ENCODE results near the gene IL1RAPL2. TPM values are rescaled to one million over a fixed set of nuclear protein-coding genes. Genes with fewer than 3 reads are reported as not detected.

IL1RAPL2 gene
- polyA plus RNA-seq, 3 donors: not detected

- no peak overlapping the region for H2AFZ ChIP-seq (ENCODE audit: insufficient read depth, low read depth, low read length, poor library complexity, severe bottlenecking)
- no peak overlapping the region for H3K27ac ChIP-seq (ENCODE audit: low read depth in 1 of 2, low read length in 2 of 2)
- no peak overlapping the region for H3K4me3 ChIP-seq (replicated peaks in 1 of 3; ENCODE audit: low read depth in 2 of 3, low read length in 3 of 3)
- DNase-seq: no peak
- H3K4me2 ChIP-seq (replicated peaks; ENCODE audit: extremely low read depth, low read length, poor library complexity, severe bottlenecking): no peak overlapping the region
- H3K27me3 ChIP-seq (ENCODE audit: control insufficient read depth in 2 of 2, insufficient read depth in 2 of 2, low read length in 2 of 2): no peaks in the 10 kb centered on the region
- H3K36me3 ChIP-seq (replicated peaks in 1 of 2; ENCODE audit: control insufficient read depth in 1 of 2, insufficient read depth in 2 of 2, low read length in 2 of 2): no peaks in the 10 kb centered on the region
- Mint-ChIP-seq H3K4me3 (no peak overlapping the region), H3K36me3 (no peaks in the 10 kb centered on the region), H3K4me1 (no peaks in the 10 kb centered on the region), H3K27me3 (ENCODE audit: low read depth in 3 of 3) (peaks cover 0 to 5% (median 0%) of the 10 kb centered on the region in 3 donors), H3K9me3 (peaks cover 0 to 2% (median 2%) of the 10 kb centered on the region in 7 donors), H3K27ac (no peak overlapping the region)
- no peaks in the 10 kb centered on the region for H3K4me1 ChIP-seq (ENCODE audit: control insufficient read depth in 1 of 2, insufficient read depth in 2 of 2, low read length in 2 of 2)
- WGBS (ENCODE audit: insufficient coverage): no CpG with 5 or more reads among the region's 2 CpGs
- H3K79me2 ChIP-seq (ENCODE audit: insufficient read depth, low read length): no peaks in the 10 kb centered on the region
- H3K9ac ChIP-seq (ENCODE audit: insufficient read depth, low read length, poor library complexity, severe bottlenecking): no peak overlapping the region
- intact Hi-C loops (cut with micrococcal nuclease): no loop called here
- TF ChIP-seq CTCF (IDR thresholded peaks at IDR 0.05): no peak
- H4K20me1 ChIP-seq (ENCODE audit: insufficient read depth, low read length): no peaks in the 10 kb centered on the region
- no peaks in the 10 kb centered on the region for H3K9me3 ChIP-seq (replicated peaks in 1 of 2; ENCODE audit: control insufficient read depth in 1 of 2, insufficient read depth in 1 of 2, low read length in 2 of 2)
Measured at GRCh38 chrX:105738162-105738561, 1172.2 kb downstream of the IL1RAPL2 start.

GRCh38 chrX:105744291-105744690 is 1178.3 kb downstream of the IL1RAPL2 start:
- Histone ChIP-seq H4K20me1 (ENCODE audit: insufficient read depth, low read length) (no peaks in the 10 kb centered on the region), H3K4me1 (ENCODE audit: control insufficient read depth in 1 of 2, insufficient read depth in 2 of 2, low read length in 2 of 2) (no peaks in the 10 kb centered on the region), H3K9me3 (replicated peaks in 1 of 2; ENCODE audit: control insufficient read depth in 1 of 2, insufficient read depth in 1 of 2, low read length in 2 of 2) (no peaks in the 10 kb centered on the region), H3K79me2 (ENCODE audit: insufficient read depth, low read length) (no peaks in the 10 kb centered on the region), H3K36me3 (replicated peaks in 1 of 2; ENCODE audit: control insufficient read depth in 1 of 2, insufficient read depth in 2 of 2, low read length in 2 of 2) (no peaks in the 10 kb centered on the region), H3K4me3 (replicated peaks in 1 of 3; ENCODE audit: low read depth in 2 of 3, low read length in 3 of 3) (no peak overlapping the region), H3K9ac (ENCODE audit: insufficient read depth, low read length, poor library complexity, severe bottlenecking) (no peak overlapping the region), H2AFZ (ENCODE audit: insufficient read depth, low read depth, low read length, poor library complexity, severe bottlenecking) (no peak overlapping the region), H3K27ac (ENCODE audit: low read depth in 1 of 2, low read length in 2 of 2) (no peak overlapping the region), H3K27me3 (ENCODE audit: control insufficient read depth in 2 of 2, insufficient read depth in 2 of 2, low read length in 2 of 2) (no peaks in the 10 kb centered on the region), H3K4me2 (replicated peaks; ENCODE audit: extremely low read depth, low read length, poor library complexity, severe bottlenecking) (no peak overlapping the region)
- no peaks in the 10 kb centered on the region for H3K4me1 Mint-ChIP-seq
- peaks cover 0 to 2% (median 0%) of the 10 kb centered on the region in 3 donors for H3K27me3 Mint-ChIP-seq (ENCODE audit: low read depth in 3 of 3)
- H3K36me3 Mint-ChIP-seq: no peaks in the 10 kb centered on the region
- no peak for DNase-seq
- H3K9me3 Mint-ChIP-seq: no peaks in the 10 kb centered on the region
- no peak overlapping the region for H3K4me3 Mint-ChIP-seq
- TF ChIP-seq CTCF (IDR thresholded peaks at IDR 0.05): no peak
- no peak overlapping the region for H3K27ac Mint-ChIP-seq
- intact Hi-C loops (cut with micrococcal nuclease): no loop called here
